GM18520 (cell line): ENCODE data around the gene COBLL1.

Source experiments
- ATAC-seq: cut with Tn5 transposase; IDR thresholded peaks from one replicate; pipeline ENCODE4 v1.9.1; 2021; ENCODE audit not compliant: unreplicated experiment

COBLL1 gene

DNA sequence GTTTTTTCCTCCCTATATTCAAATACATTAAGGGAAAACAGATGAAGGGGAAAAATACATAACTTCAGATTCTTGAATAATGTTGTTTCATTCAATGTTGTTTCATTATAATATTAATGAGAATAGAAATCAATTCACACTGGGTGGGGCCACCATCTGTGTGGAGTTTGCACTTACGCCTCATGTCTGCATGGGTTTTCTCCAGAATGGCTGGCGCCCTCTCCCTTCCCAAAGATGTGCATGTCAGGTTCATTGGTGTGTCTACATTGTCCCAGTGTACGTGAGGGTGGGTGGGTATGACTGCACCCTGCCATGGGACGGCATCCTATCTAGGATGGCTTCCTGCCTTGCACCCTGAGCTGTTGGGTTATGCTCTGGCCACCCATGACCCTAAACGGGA lies 51.7 kb downstream of the COBLL1 start:
- ATAC-seq: no peak

DNA sequence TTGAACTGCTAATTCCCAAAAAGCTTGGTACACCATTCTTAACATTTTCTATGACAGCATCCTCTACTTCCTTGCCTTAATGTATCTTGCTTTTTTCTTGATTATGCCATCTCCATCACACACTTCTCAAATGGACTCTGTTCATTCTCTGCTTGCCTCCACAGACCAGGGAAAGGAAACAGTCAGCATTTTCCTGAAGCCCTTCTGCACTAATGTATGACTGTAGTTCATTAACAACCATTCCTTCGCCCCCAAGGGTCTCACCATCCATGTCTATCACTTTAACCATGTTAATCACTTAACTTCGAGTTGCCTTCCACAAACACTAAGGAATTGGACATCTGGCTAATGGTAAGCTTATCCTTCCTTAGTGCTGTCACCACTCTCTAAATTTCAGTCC lies 54.8 kb downstream of the COBLL1 start:
- no peak for ATAC-seq

DNA sequence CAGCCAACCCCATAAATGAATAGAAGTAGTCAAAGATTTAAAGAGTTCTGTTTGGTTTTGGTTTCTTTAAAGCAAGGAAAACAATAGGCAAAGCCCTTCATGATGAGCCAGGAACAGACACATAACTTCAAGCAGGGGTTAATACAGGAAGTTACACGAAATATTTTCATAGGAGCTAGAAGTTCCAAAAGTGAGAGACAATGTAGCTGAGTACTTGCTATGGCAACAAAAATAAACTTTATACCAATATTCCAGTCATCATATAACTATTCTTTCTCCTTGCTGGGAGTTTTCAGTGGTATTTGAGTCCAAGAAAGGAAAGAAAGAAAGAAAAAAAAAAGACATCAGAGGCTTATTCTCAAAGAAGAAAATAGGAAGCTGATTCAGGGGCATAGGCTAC lies 56.2 kb downstream of the COBLL1 start:
- no peak for ATAC-seq

- ATAC-seq: no peak
These were observed 57.2 kb downstream of the COBLL1 start for GRCh38 chr2:164784376-164784775.

DNA sequence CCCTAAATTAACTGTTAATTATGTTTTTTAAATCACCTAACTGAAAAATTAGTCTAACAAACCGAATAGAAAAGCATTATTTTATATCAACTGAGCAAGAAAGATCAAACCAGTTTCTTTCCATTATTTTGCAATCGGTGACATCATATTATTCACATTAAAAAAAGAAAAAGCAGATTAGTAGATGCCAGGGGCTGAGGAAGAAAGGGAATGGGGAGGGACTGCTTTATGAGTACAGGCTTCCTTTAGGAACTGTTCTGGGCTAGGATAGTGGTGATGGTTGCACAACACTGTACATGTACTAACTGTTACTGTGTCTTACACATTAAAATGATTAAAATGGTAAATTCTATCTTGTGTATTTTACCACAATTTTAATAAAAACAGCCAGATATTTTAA lies 59.3 kb downstream of the COBLL1 start:
- no peak for ATAC-seq

DNA sequence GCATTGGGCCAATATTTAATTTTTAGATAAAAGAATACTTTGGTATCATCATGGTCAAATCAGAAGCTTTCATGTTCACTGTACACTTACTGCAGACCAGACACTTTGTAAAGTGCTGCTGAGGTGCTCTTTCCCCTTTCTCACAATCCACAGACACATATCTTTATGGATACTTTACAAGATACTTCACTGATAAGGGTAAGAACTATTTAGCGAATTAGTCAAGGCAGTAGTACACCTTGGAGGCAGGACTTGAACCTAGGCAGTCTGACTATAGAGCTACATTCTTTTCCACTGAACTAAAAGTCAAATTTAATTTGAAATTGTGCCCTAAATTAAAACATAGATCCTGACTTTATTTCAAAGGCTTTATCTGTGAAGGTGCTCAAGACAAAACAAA lies 60.2 kb downstream of the COBLL1 start:
- ATAC-seq: no peak

- no peak for ATAC-seq
These were observed 60.9 kb downstream of the COBLL1 start for GRCh38 chr2:164780611-164781178.

DNA sequence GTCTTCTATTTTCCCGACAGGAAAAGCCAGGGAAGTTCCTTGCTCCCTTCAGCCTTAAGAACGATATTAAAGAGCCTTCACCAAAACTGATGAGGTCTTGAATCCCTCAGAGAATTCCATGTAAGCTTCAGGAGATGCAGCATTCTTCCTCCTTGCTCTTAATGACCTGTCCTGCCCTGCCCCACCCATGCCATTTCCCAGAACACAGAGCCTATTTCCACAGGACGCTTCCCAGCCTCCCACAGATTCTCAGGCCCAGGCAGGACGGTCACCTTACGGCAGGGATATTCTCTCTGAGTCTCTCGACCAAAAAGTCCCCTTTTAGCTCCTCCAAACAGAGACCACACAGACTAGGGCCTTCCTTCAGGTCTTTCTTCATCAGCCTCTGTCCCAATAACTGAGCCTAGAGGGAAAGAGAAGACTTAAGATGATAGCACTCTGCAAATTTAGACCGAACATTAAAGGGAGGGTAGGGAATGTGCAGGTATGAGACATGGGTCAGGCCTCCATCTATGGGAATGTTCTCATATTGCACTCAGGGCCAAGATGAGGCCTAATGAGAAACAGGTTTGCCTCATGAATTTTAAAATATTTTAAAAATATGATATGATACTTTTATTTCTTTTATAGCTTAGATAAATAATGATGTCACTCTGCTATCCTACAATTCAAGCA lies 62.1 kb downstream of the COBLL1 start:
- ATAC-seq: no peak

GRCh38 chr2:164778723-164779122 lies 62.9 kb downstream of the COBLL1 start:
- ATAC-seq: no peak

- ATAC-seq: no peak
These were observed 63.7 kb downstream of the COBLL1 start for GRCh38 chr2:164777847-164778461.

DNA sequence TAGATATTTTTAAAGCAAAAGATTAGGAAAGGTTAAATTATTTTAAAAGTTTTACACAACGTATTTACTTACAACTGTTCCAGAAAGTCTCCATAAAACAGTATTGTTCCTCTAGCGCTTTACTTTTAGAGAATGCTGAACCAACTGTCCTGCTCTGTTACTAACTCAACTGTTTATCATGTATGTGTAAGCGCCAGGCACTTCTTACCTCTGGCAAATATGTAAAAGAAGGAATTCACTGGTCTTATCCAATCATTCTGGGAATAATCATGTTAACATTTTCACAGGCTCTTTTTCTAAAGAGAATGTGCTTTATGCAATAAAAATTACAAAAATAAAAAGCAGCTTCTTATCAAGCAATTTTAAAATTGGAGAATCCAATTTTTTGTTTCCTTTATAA lies 68.0 kb downstream of the COBLL1 start:
- ATAC-seq: no peak

GRCh38 chr2:164773091-164773490 lies 68.5 kb downstream of the COBLL1 start:
- ATAC-seq: no peak

DNA sequence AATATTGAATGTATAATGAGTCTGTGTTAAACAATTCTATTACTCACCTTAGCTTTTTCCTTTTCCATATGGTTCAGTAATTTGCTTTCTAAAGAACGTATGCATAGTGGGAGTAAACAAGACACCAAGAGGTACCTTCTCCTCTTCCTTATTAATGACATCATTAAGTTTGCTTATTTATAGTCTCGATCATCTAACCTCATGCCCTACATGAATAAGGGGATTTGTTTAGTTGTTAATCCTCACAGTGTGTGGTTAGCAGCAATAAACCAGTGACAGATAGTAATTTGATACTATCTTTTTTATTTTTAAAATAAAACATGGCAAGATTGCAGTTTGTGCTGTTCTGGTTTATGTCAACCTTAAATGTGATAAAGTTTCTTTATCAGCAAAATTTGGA lies 69.7 kb downstream of the COBLL1 start:
- no peak for ATAC-seq

- ATAC-seq: no peak
These were observed 71.2 kb downstream of the COBLL1 start for GRCh38 chr2:164770421-164770916.

GRCh38 chr2:164766954-164767320 lies 74.7 kb downstream of the COBLL1 start:
- ATAC-seq: no peak

- ATAC-seq: no peak
These were observed 75.2 kb downstream of the COBLL1 start for GRCh38 chr2:164766216-164766953.

- no peak for ATAC-seq
These were observed 76.6 kb downstream of the COBLL1 start for GRCh38 chr2:164764996-164765395.

DNA sequence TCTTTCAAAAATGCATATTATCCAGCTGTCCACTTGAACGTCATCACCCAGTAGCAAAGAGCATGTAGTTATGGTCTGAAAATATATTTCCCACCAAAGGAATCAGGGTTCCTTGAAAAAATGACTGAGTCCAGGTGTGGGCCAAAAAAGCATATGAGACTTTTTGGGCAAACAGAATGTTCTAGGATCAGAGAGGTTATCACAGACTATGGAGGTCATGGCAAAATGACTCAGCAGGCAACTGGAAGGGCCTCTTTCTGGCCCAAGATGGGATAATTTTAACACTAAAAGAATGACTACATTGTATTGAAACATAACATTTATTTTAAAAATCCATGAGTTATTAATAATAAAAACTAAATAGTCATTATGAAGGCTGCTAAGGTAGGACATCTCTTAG lies 77.1 kb downstream of the COBLL1 start:
- ATAC-seq: no peak

DNA sequence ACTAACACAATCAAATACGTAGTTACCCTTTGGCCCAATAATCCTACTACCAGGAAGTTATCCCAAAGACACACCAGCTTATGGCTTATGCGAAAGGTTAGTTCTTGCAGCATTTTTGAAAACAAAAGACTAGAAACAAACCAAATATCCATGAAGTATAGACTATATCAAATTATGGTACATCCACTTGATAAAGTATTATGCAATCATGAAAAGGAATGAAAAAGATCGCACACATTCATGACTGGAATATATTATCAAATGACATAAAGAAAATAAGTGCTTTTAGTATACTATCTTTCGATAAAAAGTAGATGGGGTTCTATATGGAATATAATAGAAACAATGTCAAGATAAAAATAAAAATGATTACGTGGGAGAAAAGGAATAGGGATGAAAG lies 78.2 kb downstream of the COBLL1 start:
- ATAC-seq: no peak

GRCh38 chr2:164761737-164762460 lies 79.7 kb downstream of the COBLL1 start:
- no peak for ATAC-seq

- ATAC-seq: peak; percentile 98
These were observed 80.4 kb downstream of the COBLL1 start for GRCh38 chr2:164761201-164761600.
